MV-4-11 (cell line): ENCODE data around the gene VPS13D.

Experiments used
- DNase-seq: peaks from one replicate; lab custom pipeline; 2025; lab: John Stamatoyannopoulos, UW

The VPS13D gene

GRCh38 chr1:12229835-12230548, at the start of gene VPS13D:
VPS13D (plus strand) TSS chr1:12230030; CDS start chr1:12234267, 4,237 bp downstream.
- DNase-seq = peak; percentile 62

- peak; percentile 94 for DNase-seq
Observed at GRCh38 chr1:12180315-12180714, 49.5 kb upstream of the VPS13D start.

- no peak for DNase-seq
Observed at GRCh38 chr1:12180903-12181302, 48.9 kb upstream of the VPS13D start.

- DNase-seq = no peak
Observed at GRCh38 chr1:12181568-12181967, 48.3 kb upstream of the VPS13D start.

- DNase-seq = no peak
Observed at GRCh38 chr1:12182410-12182984, 47.3 kb upstream of the VPS13D start.

GRCh38 chr1:12183095-12183794, 46.6 kb upstream of the VPS13D start:
- DNase-seq = no peak

GRCh38 chr1:12184008-12184681, 45.7 kb upstream of the VPS13D start:
- peak; percentile 98 for DNase-seq

- peak; percentile 46 for DNase-seq
Observed at GRCh38 chr1:12185036-12185917, 44.6 kb upstream of the VPS13D start.

GRCh38 chr1:12185918-12186678, 43.7 kb upstream of the VPS13D start:
- no peak for DNase-seq

- DNase-seq = peak; percentile 37
Observed at GRCh38 chr1:12186679-12186985, 43.2 kb upstream of the VPS13D start.

GRCh38 chr1:12188115-12188514, 41.7 kb upstream of the VPS13D start:
- no peak for DNase-seq

GRCh38 chr1:12188657-12189327, 41.0 kb upstream of the VPS13D start:
- no peak for DNase-seq

GRCh38 chr1:12189328-12189682, 40.5 kb upstream of the VPS13D start:
- DNase-seq = no peak

GRCh38 chr1:12191242-12192032, 38.4 kb upstream of the VPS13D start:
- no peak for DNase-seq

- DNase-seq = peak; percentile 69
Observed at GRCh38 chr1:12194666-12195216, 35.1 kb upstream of the VPS13D start.

- DNase-seq = no peak
Observed at GRCh38 chr1:12195416-12195815, 34.4 kb upstream of the VPS13D start.

- DNase-seq = peak; percentile 98
Observed at GRCh38 chr1:12196641-12197482, 33.0 kb upstream of the VPS13D start.

GRCh38 chr1:12197483-12197880, 32.3 kb upstream of the VPS13D start:
- no peak for DNase-seq
